Uterus (tissue), 4 donors: Measurements from ENCODE around the gene EYS. TPM values are rescaled to one million over a fixed set of nuclear protein-coding genes. Genes with fewer than 3 reads are reported as not detected.

Experiments
- DNase-seq, 2 donors: peaks; one replicate each; pipeline ENCODE4 v3.0.0-alpha.2; 2019 to 2020
- H3K27ac ChIP-seq, 2 donors: fragments of 200-600 bp; sonication (generic); 1 replicate in 1 of 2; 2 replicates in 1 of 2; pipeline ENCODE4 v1.5.1; 2016 to 2018
- H3K27me3 ChIP-seq, 2 donors: fragments of 200-600 bp; sonication (generic); one replicate each; pipeline ENCODE4 v1.5.1; 2018 to 2019; ENCODE audit warnings: control low read depth in 1 of 2
- H3K36me3 ChIP-seq, 2 donors: fragments of 200-600 bp; sonication (generic); one replicate each; pipeline ENCODE4 v1.5.1; 2019; ENCODE audit warnings: control low read depth in 1 of 2
- H3K4me1 ChIP-seq, 2 donors: fragments of 200-600 bp; sonication (generic); one replicate each; pipeline ENCODE4 v1.5.1; 2018 to 2019; ENCODE audit warnings: control low read depth in 1 of 2
- H3K4me3 ChIP-seq, 2 donors: fragments of 200-600 bp; sonication (generic); 1 replicate in 1 of 2; 2 replicates in 1 of 2; pipeline ENCODE4 v1.5.1; 2018 to 2019; ENCODE audit warnings: mild to moderate bottlenecking in 1 of 2
- H3K9me3 ChIP-seq, 2 donors: fragments of 200-600 bp; sonication (generic); one replicate each; pipeline ENCODE4 v1.5.1; 2019; ENCODE audit warnings: control low read depth in 1 of 2
- CTCF ChIP-seq, 4 experiments: fragments of 200-600 bp in 2 of 4; fragments of 450-650 bp in 2 of 4; sonication (generic) in 2 of 4; IDR thresholded peaks; one replicate each; pipeline ENCODE4 v1.5.1; 2016 to 2019; ENCODE audit warnings: antibody characterized with exemption in 4 of 4, mild to moderate bottlenecking in 2 of 4, moderate library complexity in 1 of 4
- POLR2A ChIP-seq, 2 donors: fragments of 450-650 bp; IDR thresholded peaks; one replicate each; pipeline ENCODE4 v1.6.1; 2016; ENCODE audit warnings: antibody characterized with exemption in 2 of 2, mild to moderate bottlenecking in 1 of 2, moderate library complexity in 1 of 2
- intact Hi-C: fragments of 100-400 bp; cut with DNase I; formaldehyde crosslinking; loops from one replicate; pipeline ENCODE4 v1.15.1; 2023; ENCODE audit warnings: low total_unique reads
- total RNA-seq, 4 donors: library from RNA; depleted of rRNA in 3 of 4; stranded (reverse); fragments of >200 nt in 3 of 4; gene quantifications; one replicate each; pipeline versions ENCODE4 v1.1.0 to v1.2.4, GENCODE V29; 2014 to 2023
- donor health status: DM: yes; HTN: yes; CAD: no.

Gene EYS
- total RNA-seq, 4 donors from 2014 or later, result 1.3 TPM; not detected in 3

DNA sequence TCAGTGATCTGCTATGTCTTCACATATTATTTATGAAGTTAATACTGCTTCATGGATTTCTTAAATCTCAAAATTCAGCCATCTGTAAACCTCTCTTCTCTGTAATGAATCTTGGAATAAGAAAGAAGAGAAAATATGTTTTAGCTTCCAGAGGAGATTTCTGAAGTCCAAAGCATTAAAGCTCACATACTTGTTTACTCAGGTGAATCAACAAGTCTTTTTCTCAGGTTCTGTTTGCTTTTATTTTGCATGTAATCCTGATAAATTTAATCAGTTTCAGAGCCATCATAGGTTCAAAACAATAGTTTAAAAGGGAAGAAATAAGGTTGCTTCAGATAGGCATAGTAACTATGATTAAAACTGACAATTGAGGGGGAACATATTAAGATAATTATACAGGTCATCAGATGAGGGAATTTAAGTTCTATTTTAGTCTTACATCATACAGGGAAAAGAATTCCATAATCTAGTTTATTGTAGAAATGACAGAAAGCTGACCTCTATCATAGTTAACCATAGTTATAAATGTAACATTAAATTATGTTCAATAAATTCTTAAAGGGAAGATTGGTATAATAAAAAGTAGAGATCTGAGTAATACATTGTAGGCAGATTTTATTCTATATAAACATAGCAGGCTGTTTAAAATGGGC, 716.2 kb downstream of the EYS start:
- H3K4me3 ChIP-seq, result no peak overlapping the region
- DNase-seq, result no peak
- H3K36me3 ChIP-seq, result no peaks in the 10 kb centered on the region
- H3K4me1 ChIP-seq, result no peaks in the 10 kb centered on the region
- no peak for TF ChIP-seq POLR2A (IDR thresholded peaks at IDR 0.05)
- H3K27me3 ChIP-seq, result no peaks in the 10 kb centered on the region
- intact Hi-C loops, result no loop called here
- no peaks in the 10 kb centered on the region for H3K9me3 ChIP-seq
- H3K27ac ChIP-seq, result no peak overlapping the region

- no peaks in the 10 kb centered on the region for H3K9me3 ChIP-seq
- H3K4me3 ChIP-seq, result no peak overlapping the region
- intact Hi-C loops, result no loop called here
- no peaks in the 10 kb centered on the region for H3K36me3 ChIP-seq
- H3K27me3 ChIP-seq, result no peaks in the 10 kb centered on the region
- TF ChIP-seq POLR2A (IDR thresholded peaks at IDR 0.05) (no peak), CTCF (IDR thresholded peaks at IDR 0.05) (no peak)
- no peak for DNase-seq
- H3K27ac ChIP-seq, result no peak overlapping the region
- no peaks in the 10 kb centered on the region for H3K4me1 ChIP-seq
Observed at GRCh38 chr6:64988148-64988547, 718.9 kb downstream of the EYS start.

- Histone ChIP-seq H3K4me1 (no peaks in the 10 kb centered on the region), H3K4me3 (no peak overlapping the region), H3K27me3 (no peaks in the 10 kb centered on the region), H3K9me3 (no peaks in the 10 kb centered on the region), H3K36me3 (no peaks in the 10 kb centered on the region), H3K27ac (no peak overlapping the region)
- intact Hi-C loops, result no loop called here
- TF ChIP-seq CTCF (IDR thresholded peaks at IDR 0.05) (no peak), POLR2A (IDR thresholded peaks at IDR 0.05) (no peak)
- no peak for DNase-seq
Observed at GRCh38 chr6:64987066-64987465, 720.0 kb downstream of the EYS start.

DNA sequence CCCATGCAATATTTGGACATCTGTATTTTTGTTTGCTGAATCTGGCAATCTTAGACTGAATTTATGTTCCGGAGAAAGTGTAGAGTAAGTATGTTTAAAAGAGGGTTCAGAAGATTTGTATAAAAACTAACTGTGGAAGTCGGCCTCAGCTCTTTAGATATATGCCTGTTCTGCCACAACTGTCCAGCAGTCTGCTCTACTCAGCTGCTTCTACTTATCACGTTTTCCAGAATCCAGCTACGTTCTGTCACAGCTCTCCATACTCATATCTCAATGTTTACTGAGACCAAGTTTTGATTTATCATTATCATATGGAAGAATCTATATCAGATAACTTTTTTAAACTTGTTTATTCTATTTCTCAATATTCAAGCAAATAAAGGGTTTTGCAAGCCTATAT, 721.3 kb downstream of the EYS start:
- Histone ChIP-seq H3K4me1 (no peaks in the 10 kb centered on the region), H3K27me3 (no peaks in the 10 kb centered on the region), H3K9me3 (no peaks in the 10 kb centered on the region), H3K36me3 (no peaks in the 10 kb centered on the region), H3K4me3 (no peak overlapping the region), H3K27ac (no peak overlapping the region)
- intact Hi-C loops, result no loop called here
- no peak for DNase-seq
- TF ChIP-seq CTCF (IDR thresholded peaks at IDR 0.05) (no peak), POLR2A (IDR thresholded peaks at IDR 0.05) (no peak)

DNA sequence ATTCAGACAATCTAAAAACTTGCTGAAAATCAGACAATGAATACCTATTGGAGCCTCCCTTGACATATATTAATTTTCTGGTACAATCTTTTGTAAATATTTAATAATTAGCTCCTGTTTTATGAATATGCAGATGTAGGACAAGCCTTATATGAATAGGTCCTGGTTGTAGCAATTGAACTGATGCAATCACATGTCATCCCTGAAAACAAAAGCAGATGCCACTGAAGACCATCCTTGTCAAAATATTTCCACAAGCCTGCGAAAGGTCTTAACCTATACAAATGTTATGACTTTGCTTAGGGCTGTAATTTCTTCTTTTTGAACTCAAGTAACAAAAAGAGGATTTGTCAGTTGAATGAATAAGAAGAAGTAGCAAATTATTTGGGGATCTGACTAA, 722.1 kb downstream of the EYS start:
- Histone ChIP-seq H3K4me1 (no peaks in the 10 kb centered on the region), H3K27me3 (no peaks in the 10 kb centered on the region), H3K36me3 (no peaks in the 10 kb centered on the region), H3K4me3 (no peak overlapping the region), H3K27ac (no peak overlapping the region), H3K9me3 (no peaks in the 10 kb centered on the region)
- intact Hi-C loops, result no loop called here
- TF ChIP-seq POLR2A (IDR thresholded peaks at IDR 0.05) (no peak), CTCF (IDR thresholded peaks at IDR 0.05) (no peak)
- no peak for DNase-seq

- TF ChIP-seq POLR2A (IDR thresholded peaks at IDR 0.05) (no peak), CTCF (IDR thresholded peaks at IDR 0.05) (no peak)
- no peak for DNase-seq
- Histone ChIP-seq H3K36me3 (no peaks in the 10 kb centered on the region), H3K4me1 (no peaks in the 10 kb centered on the region), H3K27ac (no peak overlapping the region), H3K27me3 (no peaks in the 10 kb centered on the region), H3K9me3 (no peaks in the 10 kb centered on the region), H3K4me3 (no peak overlapping the region)
- intact Hi-C loops, result no loop called here
Observed at GRCh38 chr6:64983089-64983488, 723.9 kb downstream of the EYS start.
